Measurements from ENCODE around the gene COQ2.

Gene COQ2

GRCh38 chr4:83217721-83218522, 66.7 kb downstream of the COQ2 start:
- no peak for DNase-seq
- Mint-ChIP-seq H3K4me3 (no peak overlapping the region), H3K4me1 (peaks cover 9% of the 10 kb centered on the region), H3K36me3 (ENCODE audit: low read depth) (no peaks in the 10 kb centered on the region), H3K27ac (no peak overlapping the region), H3K9me3 (peaks cover 6% of the 10 kb centered on the region), H3K27me3 (ENCODE audit: low read depth, poor library complexity) (peaks cover 4% of the 10 kb centered on the region)
- TF ChIP-seq, protein P1, sequence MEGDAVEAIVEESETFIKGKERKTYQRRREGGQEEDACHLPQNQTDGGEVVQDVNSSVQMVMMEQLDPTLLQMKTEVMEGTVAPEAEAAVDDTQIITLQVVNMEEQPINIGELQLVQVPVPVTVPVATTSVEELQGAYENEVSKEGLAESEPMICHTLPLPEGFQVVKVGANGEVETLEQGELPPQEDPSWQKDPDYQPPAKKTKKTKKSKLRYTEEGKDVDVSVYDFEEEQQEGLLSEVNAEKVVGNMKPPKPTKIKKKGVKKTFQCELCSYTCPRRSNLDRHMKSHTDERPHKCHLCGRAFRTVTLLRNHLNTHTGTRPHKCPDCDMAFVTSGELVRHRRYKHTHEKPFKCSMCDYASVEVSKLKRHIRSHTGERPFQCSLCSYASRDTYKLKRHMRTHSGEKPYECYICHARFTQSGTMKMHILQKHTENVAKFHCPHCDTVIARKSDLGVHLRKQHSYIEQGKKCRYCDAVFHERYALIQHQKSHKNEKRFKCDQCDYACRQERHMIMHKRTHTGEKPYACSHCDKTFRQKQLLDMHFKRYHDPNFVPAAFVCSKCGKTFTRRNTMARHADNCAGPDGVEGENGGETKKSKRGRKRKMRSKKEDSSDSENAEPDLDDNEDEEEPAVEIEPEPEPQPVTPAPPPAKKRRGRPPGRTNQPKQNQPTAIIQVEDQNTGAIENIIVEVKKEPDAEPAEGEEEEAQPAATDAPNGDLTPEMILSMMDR (IDR thresholded peaks at IDR 0.05): no peak

DNA sequence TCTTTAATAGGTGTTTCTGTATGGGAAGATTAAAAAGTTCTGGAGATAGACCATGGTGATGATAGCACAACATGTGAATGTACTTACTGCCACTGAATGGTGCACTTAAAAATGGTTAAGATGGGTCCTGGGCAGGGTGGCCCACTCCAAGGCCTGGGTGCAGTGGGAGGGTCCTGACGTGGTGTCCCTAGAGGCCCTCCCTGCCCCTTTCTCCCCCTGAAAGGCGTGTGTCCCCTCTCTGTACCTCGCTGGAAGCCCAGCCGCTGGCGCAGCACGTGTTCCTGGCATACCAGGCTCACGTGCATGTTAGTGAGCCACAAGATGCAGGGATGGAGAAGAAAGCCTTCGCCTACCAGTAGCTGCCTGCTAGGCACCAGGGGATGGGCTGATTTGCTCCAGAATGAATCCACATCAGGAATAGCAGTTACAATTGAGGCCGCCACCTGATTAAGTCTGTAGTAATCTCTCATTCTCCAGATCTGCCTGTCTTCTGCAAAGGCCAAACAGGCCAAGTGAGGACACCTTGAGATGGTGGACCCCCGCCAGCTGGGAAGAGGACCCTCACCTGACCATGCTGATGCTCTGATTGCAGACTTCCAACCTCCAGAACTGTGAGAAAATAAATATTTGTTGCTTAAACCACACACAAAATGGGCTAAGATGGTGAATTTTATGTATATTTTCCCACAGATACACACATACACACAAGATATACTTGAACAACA, 67.5 kb downstream of the COQ2 start:
- Mint-ChIP-seq H3K27me3 (ENCODE audit: low read depth, poor library complexity) (peaks cover 4% of the 10 kb centered on the region), H3K9me3 (peaks cover 6% of the 10 kb centered on the region), H3K4me3 (no peak overlapping the region), H3K27ac (no peak overlapping the region), H3K4me1 (peaks cover 9% of the 10 kb centered on the region), H3K36me3 (ENCODE audit: low read depth) (no peaks in the 10 kb centered on the region)
- DNase-seq: no peak
- TF ChIP-seq, protein P1 (IDR thresholded peaks at IDR 0.05): no peak

- peaks cover 4% of the 10 kb centered on the region for H3K27me3 Mint-ChIP-seq (ENCODE audit: low read depth, poor library complexity)
- TF ChIP-seq, protein P1 (IDR thresholded peaks at IDR 0.05): no peak
- no peak for DNase-seq
- no peak overlapping the region for H3K4me3 Mint-ChIP-seq
- no peak overlapping the region for H3K27ac Mint-ChIP-seq
- peaks cover 10% of the 10 kb centered on the region for H3K9me3 Mint-ChIP-seq
- peaks cover 9% of the 10 kb centered on the region for H3K4me1 Mint-ChIP-seq
- peaks cover 1% of the 10 kb centered on the region for H3K36me3 Mint-ChIP-seq (ENCODE audit: low read depth)
These were observed 70.5 kb downstream of the COQ2 start for GRCh38 chr4:83214079-83214478.

Data from nephron progenitor cell (in vitro differentiated cells).